Caco-2 (cell line): ENCODE measurements around the gene MEOX1. TPM values are rescaled to one million over a fixed set of nuclear protein-coding genes. Genes with fewer than 3 reads are reported as not detected.

ENCODE experiments used
- BruUV-seq: library from RNA; stranded (reverse); fragments of 400-500 nt; replicated peaks from 2 replicates; lab custom pipeline; 2021; lab: Mats Ljungman, UMichigan
- CTCF ChIA-PET: fragments of 300-600 bp; sonication (Branson Sonifier 250); formaldehyde crosslinking; loops from one replicate; lab custom pipeline; 2022; ENCODE audit warnings: antibody characterized with exemption; lab: Charles Lee
- POLR2A ChIA-PET: fragments of 300-600 bp; sonication (Branson Sonifier 250); formaldehyde crosslinking; loops from one replicate; lab custom pipeline; 2022; ENCODE audit warnings: antibody characterized with exemption; lab: Charles Lee
- DNase-seq, 2 experiments: peaks; one replicate each; pipeline versions ENCODE4 v3.0.0 to v3.0.0-alpha.2; 2020 to 2022
- H3K27me3 ChIP-seq: replicated peaks from 2 replicates; pipeline ENCODE4 v1.6.0; 2011; ENCODE audit warnings: low read length; ENCODE audit not compliant: control insufficient read depth, insufficient read depth
- H3K36me3 ChIP-seq: 2 replicates; pipeline ENCODE4 v1.5.1; 2011; ENCODE audit warnings: low read length; ENCODE audit not compliant: control insufficient read depth, insufficient read depth
- H3K4me1 ChIP-seq: fragments of 250-450 bp; sonication (Bioruptor Pico); 2 replicates; pipeline ENCODE4 v1.5.1; 2020; ENCODE audit warnings: mild to moderate bottlenecking
- H3K4me3 ChIP-seq: 2 replicates; pipeline ENCODE4 v1.5.1; 2011; ENCODE audit warnings: low read depth, mild to moderate bottlenecking, control low read depth, low read length
- H3K9me3 ChIP-seq: fragments of 250-450 bp; sonication (Bioruptor Pico); 2 replicates; pipeline ENCODE4 v1.5.1; 2020; ENCODE audit warnings: mild to moderate bottlenecking, moderate library complexity
- H3K27ac Mint-ChIP-seq: one replicate; pipeline ENCODE4 v1.8.0; 2022; ENCODE audit warnings: mixed read lengths; ENCODE audit not compliant: unreplicated experiment
- H3K27me3 Mint-ChIP-seq: one replicate; pipeline ENCODE4 v1.8.0; 2022; ENCODE audit warnings: mixed read lengths; ENCODE audit not compliant: insufficient read depth, unreplicated experiment
- H3K36me3 Mint-ChIP-seq: one replicate; pipeline ENCODE4 v1.8.0; 2022; ENCODE audit warnings: mild to moderate bottlenecking, mixed read lengths; ENCODE audit not compliant: insufficient read depth, unreplicated experiment
- H3K4me1 Mint-ChIP-seq: one replicate; pipeline ENCODE4 v1.8.0; 2022; ENCODE audit warnings: low read depth, mixed read lengths; ENCODE audit not compliant: unreplicated experiment
- H3K4me3 Mint-ChIP-seq: one replicate; pipeline ENCODE4 v1.8.0; 2022; ENCODE audit warnings: mild to moderate bottlenecking, moderate library complexity, mixed read lengths; ENCODE audit not compliant: unreplicated experiment
- H3K9me3 Mint-ChIP-seq: one replicate; pipeline ENCODE4 v1.8.0; 2022; ENCODE audit warnings: mixed read lengths; ENCODE audit not compliant: unreplicated experiment
- CTCF ChIP-seq, 2 experiments: fragments of 200-600 bp in 1 of 2; IDR thresholded peaks; 1 replicate in 1 of 2; 2 replicates in 1 of 2; pipeline versions ENCODE4 v1.5.1 to v1.8.0; 2011 to 2022; ENCODE audit warnings: antibody characterized with exemption in 1 of 2, control low read depth in 1 of 2, inconsistent platforms in 1 of 2, low read depth in 1 of 2, low read length in 1 of 2, mild to moderate bottlenecking in 1 of 2, moderate library complexity in 1 of 2; ENCODE audit not compliant: insufficient read depth in 1 of 2, severe bottlenecking in 1 of 2, unreplicated experiment in 1 of 2
- intact Hi-C: fragments of 100-400 bp; cut with micrococcal nuclease; formaldehyde crosslinking; loops from one replicate; pipeline ENCODE4 v1.10.0; 2022; ENCODE audit not compliant: unreplicated experiment
- total RNA-seq: library from RNA; stranded (reverse); gene quantifications from 2 replicates; pipeline ENCODE4 v1.2.3, GENCODE V29; 2022

The MEOX1 gene
- total RNA-seq, 1 experiment from 2014 or later, result 1.7 TPM

- intact Hi-C loops, result no loop called here
- H3K9me3 ChIP-seq, result no peaks in the 10 kb centered on the region
- no peaks in the 10 kb centered on the region for H3K27me3 Mint-ChIP-seq
- no peaks in the 10 kb centered on the region for H3K9me3 Mint-ChIP-seq
- peaks cover 28% of the 10 kb centered on the region for H3K4me1 ChIP-seq
- TF ChIP-seq CTCF (IDR thresholded peaks at IDR 0.05; ENCODE audit: insufficient read depth in 1 of 2, low read depth in 1 of 2, low read length in 1 of 2, severe bottlenecking in 1 of 2, unreplicated experiment in 1 of 2), result no peak
- POLR2A ChIA-PET, result no interaction called here
- peaks cover 9% of the 10 kb centered on the region for H3K4me1 Mint-ChIP-seq
- no peak overlapping the region for H3K4me3 ChIP-seq
- H3K27ac Mint-ChIP-seq, result no peak overlapping the region
- H3K36me3 ChIP-seq, result no peaks in the 10 kb centered on the region
- DNase-seq, result no peak
- no TSS peak for BruUV-seq
- no peaks in the 10 kb centered on the region for H3K36me3 Mint-ChIP-seq
- no peak overlapping the region for H3K4me3 Mint-ChIP-seq
- no peaks in the 10 kb centered on the region for H3K27me3 ChIP-seq
- CTCF ChIA-PET, result no interaction called here
Observed at GRCh38 chr17:43650471-43650870, 11.3 kb downstream of the MEOX1 start.

DNA sequence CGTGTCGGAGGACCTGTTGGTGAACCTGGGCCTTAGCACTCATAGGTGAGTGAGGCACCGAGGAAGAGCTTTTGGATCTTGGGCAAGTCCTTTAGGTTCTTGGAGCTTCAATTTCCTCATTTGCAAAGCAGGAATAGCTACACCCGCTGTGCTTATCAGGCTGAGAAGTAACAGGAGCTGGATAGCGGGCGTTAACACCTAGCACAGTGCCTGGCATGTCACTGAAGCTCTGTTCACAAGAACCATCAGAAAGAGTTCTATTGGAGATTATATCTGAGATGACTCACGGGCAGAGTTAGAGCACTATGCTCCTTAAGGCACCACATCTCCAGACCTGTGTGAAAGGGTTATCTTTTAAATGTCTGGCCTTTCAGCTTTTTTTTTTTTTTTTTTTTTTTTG lies 12.8 kb downstream of the MEOX1 start:
- no peak overlapping the region for H3K4me3 Mint-ChIP-seq
- H3K27me3 Mint-ChIP-seq, result no peaks in the 10 kb centered on the region
- DNase-seq, result no peak
- BruUV-seq, result no TSS peak
- H3K9me3 Mint-ChIP-seq, result no peaks in the 10 kb centered on the region
- H3K4me3 ChIP-seq, result no peak overlapping the region
- no peak for TF ChIP-seq CTCF (IDR thresholded peaks at IDR 0.05; ENCODE audit: insufficient read depth in 1 of 2, low read depth in 1 of 2, low read length in 1 of 2, severe bottlenecking in 1 of 2, unreplicated experiment in 1 of 2)
- H3K36me3 Mint-ChIP-seq, result no peaks in the 10 kb centered on the region
- ChIA-PET CTCF (no interaction called here), POLR2A (interaction anchor here (0.6 to 1.6 kb wide), 3 partner anchors 10 to 651 kb away, joined by 3 to 5 read pairs (median 4); no protein-coding TSS in a partner anchor)
- peaks cover 28% of the 10 kb centered on the region for H3K4me1 ChIP-seq
- no peaks in the 10 kb centered on the region for H3K27me3 ChIP-seq
- no peaks in the 10 kb centered on the region for H3K36me3 ChIP-seq
- H3K9me3 ChIP-seq, result no peaks in the 10 kb centered on the region
- no peak overlapping the region for H3K27ac Mint-ChIP-seq
- intact Hi-C loops, result no loop called here
- peaks cover 8% of the 10 kb centered on the region for H3K4me1 Mint-ChIP-seq

GRCh38 chr17:43645765-43646481 lies 15.8 kb downstream of the MEOX1 start:
- CTCF ChIA-PET, result no interaction called here
- no peaks in the 10 kb centered on the region for H3K9me3 ChIP-seq
- no peaks in the 10 kb centered on the region for H3K27me3 ChIP-seq
- H3K36me3 Mint-ChIP-seq, result no peaks in the 10 kb centered on the region
- H3K27me3 Mint-ChIP-seq, result no peaks in the 10 kb centered on the region
- H3K36me3 ChIP-seq, result no peaks in the 10 kb centered on the region
- no peak for TF ChIP-seq CTCF (IDR thresholded peaks at IDR 0.05; ENCODE audit: insufficient read depth in 1 of 2, low read depth in 1 of 2, low read length in 1 of 2, severe bottlenecking in 1 of 2, unreplicated experiment in 1 of 2)
- no peaks in the 10 kb centered on the region for H3K9me3 Mint-ChIP-seq
- no peak overlapping the region for H3K27ac Mint-ChIP-seq
- intact Hi-C loops, result no loop called here
- H3K4me1 ChIP-seq, result peaks cover 35% of the 10 kb centered on the region
- no peak for DNase-seq
- no TSS peak for BruUV-seq
- H3K4me1 Mint-ChIP-seq, result peaks cover 18% of the 10 kb centered on the region
- no peak overlapping the region for H3K4me3 ChIP-seq
- POLR2A ChIA-PET, result no interaction called here
- H3K4me3 Mint-ChIP-seq, result no peak overlapping the region
